Stimulated activated CD8-positive, alpha-beta memory T cell treated with anti-CD3 and anti-CD28 coated beads, Interleukin-7, amount 100 ng/mL, for 1 hour (primary cell): Measurements from ENCODE around the gene SIDT2.
A peak's percentile ranks its signal among the peaks of the same experiment; 100 is the strongest.

Source experiments
- DNase-seq, 2 donors: peaks; one replicate each; pipeline ENCODE4 v3.0.0-alpha.2; 2020; ENCODE audit warnings: low read depth in 2 of 2

Gene SIDT2

DNA sequence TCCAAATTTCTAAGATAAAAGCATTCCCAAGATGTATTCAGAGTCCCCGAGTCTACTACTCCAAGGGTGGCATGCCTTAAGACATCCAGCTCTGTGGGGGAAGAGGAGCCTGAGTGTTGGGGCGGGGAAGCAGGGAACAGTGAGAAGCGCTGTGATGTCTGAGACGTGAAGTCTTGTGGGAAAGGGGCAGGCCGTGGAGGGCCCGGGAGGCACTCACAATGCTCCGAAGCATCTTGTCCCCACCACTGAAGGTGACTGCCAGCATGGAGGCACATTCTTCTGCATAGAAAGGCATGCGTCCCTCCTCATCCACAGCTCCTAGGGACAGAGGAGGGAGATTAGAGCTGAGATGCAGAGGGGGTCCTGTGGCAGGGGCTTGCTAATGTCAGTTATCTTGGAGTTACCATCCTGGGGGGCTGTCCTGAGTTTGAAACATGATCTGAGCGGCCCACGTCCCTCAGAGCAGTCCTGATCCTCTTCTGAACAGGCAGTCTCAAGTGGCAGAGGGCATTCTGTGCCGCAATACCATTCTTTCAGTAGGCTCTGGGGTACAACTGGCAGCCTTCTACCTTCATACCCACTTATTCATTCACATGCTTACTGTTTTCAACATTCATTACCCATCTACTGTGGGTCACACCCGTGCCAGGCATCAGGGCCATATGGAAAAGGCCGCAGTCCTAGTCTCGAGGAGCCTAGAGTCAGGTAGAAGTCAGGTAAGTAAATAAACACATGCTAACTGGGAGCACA, 44.6 kb downstream of the SIDT2 start:
- no peak for DNase-seq

- DNase-seq, result no peak
Observed at GRCh38 chr11:117223741-117224689, 45.5 kb downstream of the SIDT2 start.

- DNase-seq, result no peak
Observed at GRCh38 chr11:117225553-117226170, 47.1 kb downstream of the SIDT2 start.

DNA sequence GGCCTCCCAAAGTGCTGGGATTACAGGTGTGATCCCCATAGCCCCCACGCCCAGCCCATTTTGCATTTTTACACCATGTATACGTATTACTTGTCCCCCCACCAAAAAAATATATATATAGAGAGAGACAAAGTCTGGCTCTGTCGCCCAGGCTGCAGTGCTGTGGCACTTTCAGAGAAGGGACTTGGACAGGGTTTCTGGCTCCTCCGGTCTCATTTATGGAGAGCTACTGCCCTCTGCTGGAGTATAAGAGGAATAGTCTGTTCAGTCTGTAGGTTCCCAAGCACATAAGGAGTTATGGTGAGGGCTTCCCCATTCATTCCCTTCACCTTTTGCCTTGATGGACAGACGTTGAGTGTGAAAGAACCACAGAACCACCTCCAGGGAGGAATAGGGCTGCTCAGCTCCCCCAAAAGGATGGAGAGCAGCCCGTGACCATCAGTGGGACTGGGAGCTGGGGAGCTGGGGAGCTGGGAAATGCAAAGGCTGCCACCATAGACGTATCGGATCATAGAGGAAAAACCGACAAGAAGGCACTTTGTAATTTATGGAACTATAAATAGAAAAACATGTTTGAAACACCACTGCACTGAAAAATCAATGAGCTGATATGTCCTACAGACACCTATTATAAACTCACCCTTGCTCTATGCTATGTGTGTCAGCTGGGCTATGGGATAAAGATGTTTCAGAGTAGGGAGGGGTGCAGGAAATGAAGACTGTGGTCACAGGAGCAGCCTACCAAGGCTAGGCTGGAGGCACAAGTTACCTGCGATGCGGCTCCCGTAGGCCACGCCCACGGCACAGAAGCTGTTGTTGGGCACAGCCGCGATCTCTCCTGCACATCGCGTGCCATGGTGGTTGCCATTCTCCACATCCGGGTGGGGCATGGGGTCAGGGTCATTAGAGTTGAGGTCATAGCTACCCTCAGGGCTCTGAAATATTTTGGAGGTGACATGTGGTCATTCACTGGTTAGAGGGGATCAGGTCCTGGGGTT, 48.1 kb downstream of the SIDT2 start:
- no peak for DNase-seq

- DNase-seq, result no peak
Observed at GRCh38 chr11:117228091-117228490, 49.5 kb downstream of the SIDT2 start.

- DNase-seq, result no peak
Observed at GRCh38 chr11:117229411-117229810, 50.9 kb downstream of the SIDT2 start.

DNA sequence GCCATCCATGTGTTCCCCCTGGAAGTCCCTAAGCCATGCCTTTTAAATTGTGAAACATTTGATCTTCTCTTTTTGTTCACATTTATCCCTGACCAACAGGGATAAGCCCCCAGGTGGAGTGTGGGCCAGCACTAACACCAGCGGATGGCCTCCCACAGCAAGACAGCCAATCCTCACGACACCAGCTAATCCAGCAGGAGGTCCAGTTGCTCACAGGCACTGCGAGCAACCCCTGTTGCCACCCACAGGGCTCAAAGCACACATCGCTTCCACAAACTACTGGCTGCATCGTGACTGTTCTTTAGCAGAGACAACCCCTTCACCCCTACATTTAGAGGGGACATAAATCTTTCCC, 51.4 kb downstream of the SIDT2 start:
- no peak for DNase-seq

DNA sequence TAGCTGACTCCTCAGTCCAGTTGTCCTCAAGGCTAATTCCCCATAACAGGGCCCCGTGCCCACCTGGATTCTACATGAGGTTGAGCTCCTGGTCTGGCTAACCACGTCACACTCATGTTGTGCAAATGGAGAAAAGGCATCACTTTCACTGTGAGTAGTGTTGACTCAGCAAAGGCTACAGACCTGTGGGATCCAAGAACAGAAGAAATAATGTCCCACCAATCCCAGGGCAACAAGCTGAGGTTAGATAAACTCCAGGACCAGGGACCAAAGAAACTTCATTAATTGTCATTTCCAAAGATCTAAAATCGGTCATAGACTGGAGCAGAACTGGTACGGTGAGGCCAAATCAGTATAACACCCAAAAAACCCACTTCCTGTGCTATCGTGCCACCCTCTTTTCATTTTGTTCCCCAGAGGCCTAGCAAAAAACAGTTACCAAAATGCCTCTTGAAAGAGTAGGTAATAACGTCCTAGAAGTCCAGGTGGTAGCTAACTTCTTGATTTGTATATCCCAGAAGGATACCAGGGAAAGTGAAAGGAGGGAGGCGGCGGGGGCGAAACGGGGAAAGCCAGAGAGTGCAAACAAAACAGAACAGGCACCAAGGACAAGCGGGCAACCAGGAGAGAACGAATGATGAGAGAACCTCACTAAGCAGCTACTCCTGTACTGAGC, 51.9 kb downstream of the SIDT2 start:
- no peak for DNase-seq

GRCh38 chr11:117230999-117231841, 52.7 kb downstream of the SIDT2 start:
- no peak for DNase-seq

DNA sequence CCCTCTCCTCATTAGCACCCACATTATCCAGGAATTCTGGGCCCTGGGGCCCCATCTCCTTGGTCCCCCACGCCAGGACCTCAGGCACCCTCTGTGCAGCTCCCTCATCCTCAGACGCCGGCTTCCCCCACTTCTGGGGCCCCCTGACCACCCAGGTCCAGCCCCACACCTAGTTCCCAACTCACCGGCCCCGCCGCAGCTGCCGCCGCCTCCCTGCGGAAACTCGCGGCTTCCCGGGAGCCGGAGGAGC, 53.2 kb downstream of the SIDT2 start, which contains the start of gene PCSK7:
TSS of gene PCSK7 (minus strand) at position 232 of the 250 bp plus-strand sequence. CDS start 2,229 bp downstream, outside the sequence.
- DNase-seq, result peak in 1 of 2 donors; percentile 31

DNA sequence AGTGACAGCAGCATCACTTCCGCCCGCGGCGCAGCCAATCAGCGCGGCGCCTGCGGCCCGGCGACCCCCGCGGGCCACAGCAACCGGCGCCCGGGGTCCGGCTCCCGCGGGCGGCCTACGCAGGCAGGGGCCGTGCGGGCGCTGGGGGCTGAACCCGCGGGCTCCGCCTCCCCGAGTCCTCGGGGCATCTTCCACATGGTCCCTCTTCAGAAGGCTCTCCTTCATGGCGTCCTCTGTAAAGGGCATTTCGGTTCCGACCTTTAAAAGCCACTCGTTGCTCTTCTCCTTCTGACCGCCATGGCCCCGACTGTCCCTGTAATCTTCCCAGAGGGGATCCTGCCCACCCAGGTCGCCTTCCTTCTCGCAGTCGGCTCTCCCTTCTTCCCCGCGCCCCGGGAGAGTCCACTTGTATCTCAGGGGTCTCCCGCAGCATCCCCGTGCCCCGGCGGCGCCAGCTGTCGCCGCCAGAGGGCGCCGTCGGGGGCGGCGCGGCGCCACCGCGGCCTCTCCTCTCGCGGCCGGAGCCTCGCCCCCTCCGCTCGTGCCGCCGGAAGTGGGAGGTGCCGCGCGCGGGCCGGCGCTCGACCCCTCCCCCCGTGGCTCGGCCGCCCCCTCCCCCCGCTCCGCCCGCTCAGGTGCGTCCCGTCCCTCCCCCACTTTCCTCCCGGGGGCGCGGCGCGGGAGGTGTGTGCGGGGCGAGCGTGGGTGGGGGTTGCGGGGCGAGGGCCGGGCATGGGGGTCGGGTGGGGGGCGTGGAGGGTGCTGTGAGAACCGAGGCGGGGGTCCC, 53.7 kb downstream of the SIDT2 start, which contains the start of gene RNF214:
TSS of gene RNF214 (plus strand) at position 580 of the 787 bp plus-strand sequence. CDS start 1,602 bp downstream, outside the sequence.
- DNase-seq, result peak; percentile 51

DNA sequence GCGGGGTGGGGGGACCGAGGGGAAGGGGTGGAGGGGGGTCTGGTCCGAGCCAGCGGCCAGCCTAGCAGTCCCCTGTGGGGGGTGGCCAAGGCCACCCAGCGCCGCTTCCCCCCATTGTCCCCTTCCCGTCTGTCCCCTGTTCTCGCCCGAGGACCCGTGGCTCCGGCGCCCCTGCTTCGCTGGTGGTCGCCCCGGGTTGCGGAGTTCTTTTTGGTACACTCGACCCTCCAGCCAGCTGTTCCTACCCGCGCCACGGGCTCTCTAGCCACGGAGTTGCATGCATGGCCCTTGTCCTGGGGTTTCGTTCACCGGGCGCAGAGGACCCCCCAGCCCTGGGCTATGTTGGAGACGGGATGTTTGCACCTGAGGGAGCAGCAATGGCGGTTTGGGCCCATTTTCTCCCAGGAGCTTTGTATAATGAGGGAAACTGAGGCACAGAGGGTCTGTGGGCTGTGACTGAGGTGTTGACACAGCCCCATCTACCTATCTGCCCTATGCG, 54.4 kb downstream of the SIDT2 start:
- DNase-seq, result no peak

DNA sequence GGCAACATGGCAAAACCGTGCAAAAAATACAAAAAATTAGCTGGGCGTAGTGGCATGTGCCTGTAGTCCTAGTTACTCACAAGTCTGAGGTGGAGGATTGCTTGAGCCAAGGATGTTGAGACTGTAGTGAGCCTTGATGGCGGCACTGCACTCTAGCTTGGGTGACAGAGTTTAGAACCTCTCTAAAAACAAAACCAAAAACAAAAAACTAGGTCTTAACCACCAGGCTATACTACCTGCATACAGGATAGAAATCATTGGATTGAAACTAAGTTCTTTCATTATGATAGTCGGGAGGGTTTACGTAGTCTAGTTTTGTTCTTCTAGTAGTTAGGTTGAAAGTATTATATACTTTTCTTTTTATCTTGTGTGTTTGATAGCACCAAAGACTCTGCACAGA, 59.7 kb downstream of the SIDT2 start:
- no peak for DNase-seq

GRCh38 chr11:117239295-117239694, 60.8 kb downstream of the SIDT2 start:
- no peak for DNase-seq
